K562 (cell line): Measurements from ENCODE around the gene KIFC3. TPM values are rescaled to one million over a fixed set of nuclear protein-coding genes. Genes with fewer than 3 reads are reported as not detected.

Experiments used
- ATAC-seq: fragments of 200-7000 bp; cut with Tn5 transposase; 3 replicates; pipeline ENCODE4 v1.9.1; 2020; ENCODE audit warnings: moderate library complexity
- BruUV-seq: library from RNA; stranded (reverse); fragments of 400-500 nt; replicated peaks from 2 replicates; lab custom pipeline; 2021; lab: Mats Ljungman, UMichigan
- CTCF ChIA-PET: fragments of 300-600 bp; formaldehyde crosslinking; extraction: SDS; loops from one replicate; lab custom pipeline; 2021; ENCODE audit warnings: low intra/inter-chr PET ratio; lab: Yijun Ruan, JAX
- POLR2A ChIA-PET: fragments of 300-600, 350-650 bp; sonication (Branson Sonifier 250); formaldehyde crosslinking; extraction: SDS; loops from one replicate; lab custom pipeline; 2021; ENCODE audit warnings: antibody characterized with exemption, inconsistent platforms; lab: Yijun Ruan, JAX
- DNase-seq, 4 experiments: peaks; one replicate each; pipeline versions ENCODE4 v3.0.0 to v3.0.0-alpha.2; 2011 to 2018; ENCODE audit warnings: low spot score in 3 of 4, mixed read lengths in 3 of 4; ENCODE audit errors: extremely low read depth in 1 of 4
- FAIRE-seq: peaks from 2 replicates; lab custom pipeline; 2011; peaks lifted over from hg19 to GRCh38; lab: Jason Lieb, UNC
- H2AFZ ChIP-seq: 2 replicates; pipeline ENCODE4 v1.6.0; 2011; ENCODE audit warnings: low read depth, low read length, control low read depth, inconsistent platforms
- H3K27ac ChIP-seq: fragments of 200-600 bp; 3 replicates; pipeline ENCODE4 v1.8.0; 2011; ENCODE audit warnings: low read depth, mild to moderate bottlenecking, control low read depth, inconsistent platforms, low read length, moderate library complexity, mixed read lengths; ENCODE audit errors: extremely low read depth
- H3K27me3 ChIP-seq, 2 experiments: fragments of 300-600 bp in 1 of 2; 2 replicates in 1 of 2; 3 replicates in 1 of 2; pipeline versions ENCODE4 v1.6.0 to v1.8.0; 2011; ENCODE audit warnings: inconsistent platforms in 2 of 2, low read length in 2 of 2, mild to moderate bottlenecking in 1 of 2, mixed read lengths in 1 of 2, moderate library complexity in 1 of 2; ENCODE audit not compliant: control insufficient read depth in 2 of 2, insufficient read depth in 2 of 2
- H3K36me3 ChIP-seq: fragments of 300-600 bp; 3 replicates; pipeline ENCODE4 v1.8.0; 2011; ENCODE audit warnings: mild to moderate bottlenecking, low read length, inconsistent platforms; ENCODE audit not compliant: control insufficient read depth, insufficient read depth
- H3K4me1 ChIP-seq, 2 experiments: fragments of 200-600 bp in 1 of 2; replicated peaks in 1 of 2; 2 replicates in 1 of 2; 3 replicates in 1 of 2; pipeline versions ENCODE4 v1.5.1 to v1.8.0; 2011; ENCODE audit warnings: inconsistent platforms in 2 of 2, low read length in 2 of 2, mild to moderate bottlenecking in 1 of 2, mixed read lengths in 1 of 2, moderate library complexity in 1 of 2; ENCODE audit not compliant: control insufficient read depth in 2 of 2, insufficient read depth in 2 of 2
- H3K4me2 ChIP-seq: 2 replicates; pipeline ENCODE4 v1.6.1; 2011; ENCODE audit warnings: low read length, control low read depth, inconsistent platforms, mixed read lengths; ENCODE audit not compliant: insufficient read depth
- H3K4me3 ChIP-seq: fragments of 200-600 bp; sonication (generic), shearing (Covaris generic); 2 replicates; pipeline ENCODE4 v1.5.1; 2016; ENCODE audit warnings: control low read depth, inconsistent platforms
- H3K79me2 ChIP-seq: fragments of 200-600 bp; 3 replicates; pipeline ENCODE4 v1.8.0; 2011; ENCODE audit warnings: low read length, inconsistent platforms; ENCODE audit not compliant: control insufficient read depth, insufficient read depth
- H3K9ac ChIP-seq, 2 experiments: 2 replicates each; pipeline versions ENCODE4 v1.6.0 to v1.6.1; 2011; ENCODE audit warnings: low read depth in 2 of 2, low read length in 2 of 2, control low read depth in 1 of 2, inconsistent platforms in 1 of 2, mild to moderate bottlenecking in 1 of 2, mixed read lengths in 1 of 2; ENCODE audit not compliant: insufficient read depth in 1 of 2
- H3K9me1 ChIP-seq: one replicate; pipeline ENCODE4 v1.6.0; 2011; ENCODE audit warnings: inconsistent platforms, mild to moderate bottlenecking, low read length, moderate library complexity; ENCODE audit not compliant: control insufficient read depth, insufficient read depth
- H3K9me3 ChIP-seq: replicated peaks from 2 replicates; pipeline ENCODE4 v1.5.1; 2011; ENCODE audit warnings: low read depth, low read length, inconsistent platforms; ENCODE audit not compliant: control insufficient read depth, insufficient read depth
- H4K20me1 ChIP-seq: replicated peaks from 2 replicates; pipeline ENCODE4 v1.6.1; 2011; ENCODE audit warnings: low read length, inconsistent platforms, mixed read lengths; ENCODE audit not compliant: control insufficient read depth, insufficient read depth
- ARID2 ChIP-seq: fragments of 450-650 bp; IDR thresholded peaks from 2 replicates; pipeline ENCODE4 v1.6.1; 2017; ENCODE audit warnings: antibody characterized with exemption, mild to moderate bottlenecking
- BDP1 ChIP-seq: IDR thresholded peaks from 3 replicates; pipeline ENCODE4 v1.6.1; 2011; ENCODE audit not compliant: insufficient read length, insufficient read depth
- GABPA ChIP-seq: fragments of 200-800 bp; sonication (Bioruptor generic); conservative IDR thresholded peaks from 2 replicates; pipeline ENCODE4 v1.6.1; 2016; ENCODE audit warnings: low read depth, missing genetic modification characterization, missing compliant biosample characterization
- KDM1A ChIP-seq, 2 experiments: fragments of 450-650 bp; IDR thresholded peaks; 2 replicates each; pipeline ENCODE4 v1.6.1; 2016; ENCODE audit warnings: mild to moderate bottlenecking in 2 of 2
- MEF2A ChIP-seq: IDR thresholded peaks from 2 replicates; pipeline ENCODE4 v1.6.1; 2011; ENCODE audit warnings: low read depth, mild to moderate bottlenecking, low read length, moderate library complexity; ENCODE audit not compliant: control insufficient read depth
- SIRT6 ChIP-seq: IDR thresholded peaks from one replicate; pipeline ENCODE4 v1.6.1; 2012; ENCODE audit warnings: low read depth, mild to moderate bottlenecking, control low read depth, inconsistent platforms, low read length, moderate library complexity
- SMAD2 ChIP-seq: fragments of 150-350 bp; IDR thresholded peaks from 2 replicates; pipeline ENCODE4 v1.6.1; 2014; ENCODE audit warnings: low read depth, mild to moderate bottlenecking, low read length
- SOX6 ChIP-seq: fragments of 450-650 bp; IDR thresholded peaks from 2 replicates; pipeline ENCODE4 v1.6.1; 2014; ENCODE audit warnings: mild to moderate bottlenecking
- ZNF282 ChIP-seq: sonication (generic); formaldehyde crosslinking; IDR thresholded peaks from 2 replicates; pipeline ENCODE4 v1.8.1; 2023; ENCODE audit warnings: missing genetic modification reagents
- ZNF780A ChIP-seq: fragments of 250-450 bp; sonication (Bioruptor Pico); IDR thresholded peaks from 2 replicates; pipeline ENCODE4 v1.5.0; 2021; ENCODE audit warnings: mild to moderate bottlenecking
- WGBS: fragments of 100-300 bp; shearing (Covaris generic); methylation state at CpG from one replicate; pipeline ENCODE4 v1.1.6; 2016; ENCODE audit warnings: low coverage, mixed read lengths; ENCODE audit not compliant: insufficient coverage; ENCODE audit errors: missing lambda C conversion rate; 5-methylcytosine and 5-hydroxymethylcytosine counted together
- in situ Hi-C: fragments of 300-500 bp; cut with MboI; formaldehyde crosslinking; loops from 4 replicates; pipeline ENCODE4 v1.15.0; 2018; ENCODE audit warnings: inconsistent platforms, mixed read lengths
- intact Hi-C: fragments of 100-400 bp; cut with micrococcal nuclease; formaldehyde crosslinking; loops from 2 replicates; pipeline ENCODE4 v1.14.2; 2022
- polyA plus RNA-seq, 8 experiments: library from polyadenylated mRNA; depleted of rRNA in 4 of 8; stranded (reverse) in 5 of 8; unstranded in 3 of 8; fragments of >200 nt; fragmentation: Nextera tagmentation in 2 of 8; fragmentation: Illumina TruSeq in 1 of 8; extraction: Ambion mirVana in 2 of 8; extraction: Trizol in 1 of 8; gene quantifications; 2 replicates each; pipeline versions ENCODE4 v1.2.1 to v1.2.3, GENCODE V29; 2011 to 2014; ENCODE audit warnings: inconsistent platforms in 1 of 8, missing spikeins in 1 of 8
- total RNA-seq, 7 experiments: library from RNA; depleted of rRNA in 6 of 7; stranded (reverse); fragments of >200 nt in 6 of 7; fragmentation: Illumina TruSeq in 2 of 7; extraction: Trizol in 2 of 7; gene quantifications; 2 replicates each; pipeline versions ENCODE4 v1.2.1 to v1.2.3, GENCODE V29; 2011 to 2021; ENCODE audit warnings: low replicate concordance in 1 of 7

The KIFC3 gene
- total and polyA plus RNA-seq, 9 of the 15 experiments (the other 6 are each of a cell fraction or from before 2014, with no cell fraction given), result 0.23 to 105 (median 26.2) TPM

DNA sequence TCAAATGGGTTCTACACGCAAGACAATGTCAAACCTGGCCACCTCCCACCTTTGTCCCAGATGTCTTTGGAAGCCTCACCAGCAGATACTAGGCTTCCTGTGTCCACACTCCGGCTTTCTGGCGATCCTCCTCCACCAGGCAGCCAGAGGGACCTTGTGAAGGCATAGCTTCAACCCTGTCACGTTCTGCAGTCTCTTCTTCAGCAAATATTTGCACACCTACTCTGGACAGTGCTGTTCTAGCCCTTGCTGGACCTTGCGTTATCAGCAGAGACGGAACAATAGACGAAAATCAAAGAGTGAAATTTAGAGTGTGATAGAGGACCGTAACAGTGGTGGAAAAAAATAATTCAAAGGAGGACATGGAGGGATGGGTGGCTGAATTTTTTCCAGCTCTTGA, 38.5 kb upstream of the KIFC3 start:
- Histone ChIP-seq H3K4me2 (no peak overlapping the region), H3K36me3 (no peaks in the 10 kb centered on the region), H4K20me1 (no peaks in the 10 kb centered on the region), H3K4me3 (no peak overlapping the region), H3K27ac (no peak overlapping the region), H3K79me2 (no peaks in the 10 kb centered on the region), H3K4me1 (no peaks in the 10 kb centered on the region), H3K9me1 (no peaks in the 10 kb centered on the region), H3K27me3 (peaks cover 36 to 70% of the 10 kb centered on the region in 2 experiments; a peak in 4 of 5 replicates), H2AFZ (no peak overlapping the region), H3K9ac (no peak overlapping the region), H3K9me3 (no peaks in the 10 kb centered on the region; the same call in 1 of the 2 replicates)
- ATAC-seq, result no peak
- no peak for DNase-seq
- 15% methylated on average over 8 of the region's 8 CpGs for WGBS
- no peak for FAIRE-seq
- no TSS peak for BruUV-seq
- intact Hi-C loops, result no loop called here
- ChIA-PET POLR2A (no interaction called here), CTCF (no interaction called here)
- in situ Hi-C loops, result no loop called here
- TF ChIP-seq ZNF282 (CRISPR knock-in tag) (no peak), KDM1A (IDR thresholded peaks at IDR 0.05) (no peak), SMAD2 (no peak), GABPA (no peak), ZNF780A (CRISPR knock-in tag) (no peak), SOX6 (no peak), SIRT6 (no peak), BDP1 (no peak), ARID2 (no peak), MEF2A (no peak)
